B cell (primary cell): ENCODE results near the gene CDC42BPA.

Experiments
- CTCF ChIP-seq: fragments of 200-600 bp; IDR thresholded peaks from one replicate; pipeline ENCODE4 v1.8.0; 2022; ENCODE audit warnings: antibody characterized with exemption, mild to moderate bottlenecking
- EZH2 ChIP-seq: IDR thresholded peaks from 2 replicates; pipeline ENCODE4 v1.6.1; 2012; ENCODE audit warnings: borderline replicate concordance, low read depth, mild to moderate bottlenecking, moderate library complexity, low read length; ENCODE audit not compliant: insufficient read depth, poor library complexity, severe bottlenecking

GRCh38 chr1:227351443-227351842, 33.2 kb upstream of the CDC42BPA start:
- TF ChIP-seq CTCF (no peak), EZH2 (no peak)
